GM12891 (cell line): ENCODE measurements around the gene FUT2.
A peak's percentile ranks its signal among the peaks of the same experiment; 100 is the strongest.

Experiments used
- DNase-seq: peaks from one replicate; pipeline ENCODE4 v3.0.0; 2011; ENCODE audit warnings: low spot score; ENCODE audit not compliant: insufficient read length
- FAIRE-seq: peaks from 2 replicates; lab custom pipeline; 2011; peaks lifted over from hg19 to GRCh38; lab: Jason Lieb, UNC
- PAX5 ChIP-seq: IDR thresholded peaks from 2 replicates; pipeline ENCODE4 v1.6.1; 2011; ENCODE audit warnings: low read length, moderate library complexity, mild to moderate bottlenecking; ENCODE audit not compliant: insufficient read depth, severe bottlenecking
- POLR2A ChIP-seq: IDR thresholded peaks from 2 replicates; pipeline ENCODE4 v1.6.1; 2011; ENCODE audit warnings: low read depth, low read length, control low read depth
- POLR2AphosphoS5 ChIP-seq: IDR thresholded peaks from 2 replicates; pipeline ENCODE4 v1.6.1; 2011; ENCODE audit warnings: low read depth, low read length, control low read depth
- POU2F2 ChIP-seq: IDR thresholded peaks from 2 replicates; pipeline ENCODE4 v1.6.1; 2011; ENCODE audit warnings: low read depth, mild to moderate bottlenecking, control low read depth, low read length, moderate library complexity
- SPI1 ChIP-seq: IDR thresholded peaks from 2 replicates; pipeline ENCODE4 v1.6.1; 2011; ENCODE audit warnings: low read depth, low read length, control low read depth
- TAF1 ChIP-seq: IDR thresholded peaks from 2 replicates; pipeline ENCODE4 v1.6.1; 2011; ENCODE audit warnings: low read depth, low read length, control low read depth

Gene FUT2

GRCh38 chr19:48740164-48740972, 44.6 kb downstream of the FUT2 start, which contains the start of gene RASIP1:
TSS of gene RASIP1 (minus strand) at chr19:48740610. CDS start at chr19:48740282, 328 bp downstream.
- no peak for DNase-seq

GRCh38 chr19:48741129-48741999, 45.6 kb downstream of the FUT2 start:
- TF ChIP-seq POLR2A: no peak
- TF ChIP-seq TAF1: no peak
- no peak for TF ChIP-seq POLR2AphosphoS5
- no peak for TF ChIP-seq SPI1
- TF ChIP-seq POU2F2: no peak
- TF ChIP-seq PAX5: no peak
- FAIRE-seq (no peak), DNase-seq (no peak)

More at GRCh38 chr19:48740164-48740972, 44.6 kb downstream of the FUT2 start, which contains the start of gene RASIP1:
- FAIRE-seq: no peak
- TF ChIP-seq SPI1 (no peak), POLR2AphosphoS5 (no peak), POLR2A (no peak)

GRCh38 chr19:48742096-48742495, 46.3 kb downstream of the FUT2 start:
- no peak for FAIRE-seq
- no peak for DNase-seq
- TF ChIP-seq PAX5: no peak
- no peak for TF ChIP-seq POLR2AphosphoS5
- TF ChIP-seq POU2F2: no peak
- no peak for TF ChIP-seq SPI1
- no peak for TF ChIP-seq POLR2A
- no peak for TF ChIP-seq TAF1

GRCh38 chr19:48745208-48745995, 49.6 kb downstream of the FUT2 start:
- FAIRE-seq: no peak
- peak; percentile 57 for DNase-seq
- no peak for TF ChIP-seq TAF1
- no peak for TF ChIP-seq POLR2AphosphoS5
- TF ChIP-seq SPI1: no peak
- no peak for TF ChIP-seq PAX5
- TF ChIP-seq POU2F2: no peak

GRCh38 chr19:48746110-48746509, 50.3 kb downstream of the FUT2 start:
- no peak for FAIRE-seq
- no peak for DNase-seq
- TF ChIP-seq POU2F2 (no peak), PAX5 (no peak), TAF1 (no peak), SPI1 (no peak), POLR2AphosphoS5 (no peak), POLR2A (no peak)

- FAIRE-seq (no peak), DNase-seq (no peak)
- no peak for TF ChIP-seq POLR2A
- no peak for TF ChIP-seq POLR2AphosphoS5
- no peak for TF ChIP-seq POU2F2
- TF ChIP-seq TAF1: no peak
- no peak for TF ChIP-seq PAX5
- no peak for TF ChIP-seq SPI1
Measured at GRCh38 chr19:48746738-48747575, 51.2 kb downstream of the FUT2 start, which contains the start of gene IZUMO1. TSS of gene IZUMO1 (minus strand) at chr19:48746909. CDS start at chr19:48745859, 1,050 bp downstream.

- no peak for DNase-seq
- TF ChIP-seq TAF1 (no peak), POLR2AphosphoS5 (no peak), SPI1 (no peak), POU2F2 (no peak), PAX5 (no peak), POLR2A (no peak)
- FAIRE-seq: no peak
Measured at GRCh38 chr19:48749571-48750198, 53.9 kb downstream of the FUT2 start.

- FAIRE-seq (no peak), DNase-seq (no peak)
Measured at GRCh38 chr19:48750351-48750750, 54.6 kb downstream of the FUT2 start.

More at GRCh38 chr19:48750351-48750750, 54.6 kb downstream of the FUT2 start:
- no peak for TF ChIP-seq TAF1
- TF ChIP-seq PAX5: no peak
- TF ChIP-seq POLR2A: no peak
- TF ChIP-seq POLR2AphosphoS5: no peak
- TF ChIP-seq POU2F2: no peak
- TF ChIP-seq SPI1: no peak
